PC-9 (cell line): ENCODE results near the gene MAT2A. TPM values are rescaled to one million over a fixed set of nuclear protein-coding genes. Genes with fewer than 3 reads are reported as not detected.
A peak's percentile ranks its signal among the peaks of the same experiment; 100 is the strongest.

Source experiments
- BruUV-seq: library from RNA; stranded (reverse); fragments of 400-500 nt; replicated peaks from 2 replicates; lab custom pipeline; 2021; lab: Mats Ljungman, UMichigan
- CTCF ChIA-PET: fragments of 300-600 bp; sonication (Branson Sonifier 250); formaldehyde crosslinking; loops from one replicate; lab custom pipeline; 2022; ENCODE audit warnings: antibody characterized with exemption; lab: Charles Lee
- POLR2A ChIA-PET: fragments of 300-600 bp; sonication (Branson Sonifier 250); formaldehyde crosslinking; loops from one replicate; lab custom pipeline; 2022; ENCODE audit warnings: antibody characterized with exemption; ENCODE audit not compliant: unreplicated experiment; lab: Charles Lee
- DNase-seq, 2 experiments: peaks; one replicate each; pipeline versions ENCODE4 v3.0.0 to v3.0.0-alpha.2; 2015 to 2022; ENCODE audit warnings: mixed read lengths in 1 of 2
- H2AFZ ChIP-seq: fragments of 200-600 bp; sonication (generic); 2 replicates; pipeline ENCODE4 v1.8.1; 2017; ENCODE audit warnings: antibody characterized with exemption
- H3F3A ChIP-seq: fragments of 200-600 bp; sonication (generic); 2 replicates; pipeline ENCODE4 v1.8.1; 2017; ENCODE audit warnings: antibody characterized with exemption, mild to moderate bottlenecking, low read depth; ENCODE audit not compliant: insufficient read depth
- H3K27ac ChIP-seq: fragments of 200-600 bp; sonication (generic); 2 replicates; pipeline ENCODE4 v1.6.1; 2016; ENCODE audit warnings: mixed run types
- H3K27me3 ChIP-seq: fragments of 200-600 bp; sonication (generic); 2 replicates; pipeline ENCODE4 v1.6.1; 2016; ENCODE audit warnings: low read depth, mixed run types; ENCODE audit not compliant: insufficient read depth
- H3K36me3 ChIP-seq: fragments of 200-600 bp; sonication (generic); 2 replicates; pipeline ENCODE4 v1.6.1; 2016; ENCODE audit warnings: low read depth, mixed run types
- H3K4me1 ChIP-seq: fragments of 200-600 bp; sonication (generic); replicated peaks from 2 replicates; pipeline ENCODE4 v1.6.1; 2016; ENCODE audit warnings: mixed run types; ENCODE audit not compliant: insufficient read depth
- H3K4me2 ChIP-seq: fragments of 200-600 bp; sonication (generic); 2 replicates; pipeline ENCODE4 v1.6.1; 2017; ENCODE audit warnings: mixed run types
- H3K4me3 ChIP-seq: fragments of 200-600 bp; sonication (generic); 2 replicates; pipeline ENCODE4 v1.6.1; 2016; ENCODE audit warnings: mixed run types
- H3K79me2 ChIP-seq: fragments of 200-600 bp; sonication (generic); 2 replicates; pipeline ENCODE4 v1.6.1; 2017; ENCODE audit warnings: low read depth, mixed run types
- H3K9me2 ChIP-seq: fragments of 200-600 bp; sonication (generic); 2 replicates; pipeline ENCODE4 v1.8.1; 2017; ENCODE audit warnings: mild to moderate bottlenecking; ENCODE audit not compliant: insufficient read depth
- H3K9me3 ChIP-seq: fragments of 200-600 bp; sonication (generic); 2 replicates; pipeline ENCODE4 v1.8.1; 2016; ENCODE audit warnings: low read depth; ENCODE audit not compliant: insufficient read depth
- H4K20me1 ChIP-seq: fragments of 200-600 bp; sonication (generic); 2 replicates; pipeline ENCODE4 v1.8.1; 2017; ENCODE audit not compliant: insufficient read depth
- CTCF ChIP-seq: fragments of 200-600 bp; sonication (generic); conservative IDR thresholded peaks from 2 replicates; pipeline ENCODE4 v1.6.1; 2017; ENCODE audit warnings: mixed run types, antibody characterized with exemption, mild to moderate bottlenecking, moderate library complexity
- EZH2 ChIP-seq: fragments of 200-600 bp; sonication (generic); IDR thresholded peaks from 2 replicates; pipeline ENCODE4 v1.8.0; 2017; ENCODE audit warnings: antibody characterized with exemption, low read depth
- intact Hi-C: fragments of 100-400 bp; cut with micrococcal nuclease; formaldehyde crosslinking; loops from one replicate; pipeline ENCODE4 v1.10.0; 2022; ENCODE audit not compliant: unreplicated experiment
- total RNA-seq: library from RNA; stranded (reverse); gene quantifications from 2 replicates; pipeline ENCODE4 v1.2.3, GENCODE V29; 2021

Gene MAT2A
- total RNA-seq, 1 experiment from 2014 or later, result 206 TPM

- Histone ChIP-seq H3K4me3 (no peak overlapping the region), H3K4me1 (peaks cover 6% of the 10 kb centered on the region; the same call in 1 of the 2 replicates), H3K9me3 (no peaks in the 10 kb centered on the region), H3F3A (no peaks in the 10 kb centered on the region), H3K36me3 (no peaks in the 10 kb centered on the region), H3K9me2 (no peaks in the 10 kb centered on the region), H2AFZ (no peak overlapping the region), H3K27ac (no peak overlapping the region), H4K20me1 (no peaks in the 10 kb centered on the region), H3K27me3 (no peaks in the 10 kb centered on the region), H3K4me2 (no peak overlapping the region), H3K79me2 (no peaks in the 10 kb centered on the region)
- intact Hi-C loops, result no loop called here
- ChIA-PET CTCF (no interaction called here), POLR2A (interaction anchor here (0.6 kb wide), 1 partner anchor 33 kb away, joined by 3 read pairs; no protein-coding TSS in a partner anchor)
- TF ChIP-seq EZH2, result no peak
- no peak for TF ChIP-seq CTCF
- BruUV-seq, result no TSS peak
- no peak for DNase-seq
Measured at GRCh38 chr2:85566265-85566664, 27.3 kb downstream of the MAT2A start.

GRCh38 chr2:85575739-85576138 lies 36.8 kb downstream of the MAT2A start:
- intact Hi-C loops, result loop anchor here (2.0 kb wide), 1 partner anchor 27 kb away; the partner anchor contains the start of gene TMEM150A
- TF ChIP-seq CTCF, result no peak
- DNase-seq, result no peak
- ChIA-PET POLR2A (interaction anchor here (0.6 kb wide), 1 partner anchor 1826 kb away, joined by 10 read pairs; no protein-coding TSS in a partner anchor), CTCF (no interaction called here)
- H3K36me3 ChIP-seq, result no peaks in the 10 kb centered on the region
- H2AFZ ChIP-seq, result no peak overlapping the region
- H3K27me3 ChIP-seq, result no peaks in the 10 kb centered on the region
- no peaks in the 10 kb centered on the region for H3K9me3 ChIP-seq
- no peaks in the 10 kb centered on the region for H4K20me1 ChIP-seq
- H3K79me2 ChIP-seq, result peaks cover 26% of the 10 kb centered on the region
- no TSS peak for BruUV-seq
- H3K4me2 ChIP-seq, result no peak overlapping the region
- H3K27ac ChIP-seq, result no peak overlapping the region
- H3F3A ChIP-seq, result peaks cover 19% of the 10 kb centered on the region
- H3K9me2 ChIP-seq, result no peaks in the 10 kb centered on the region
- no peak overlapping the region for H3K4me3 ChIP-seq
- peaks cover 22% of the 10 kb centered on the region for H3K4me1 ChIP-seq

GRCh38 chr2:85577063-85577385 lies 38.1 kb downstream of the MAT2A start:
- Histone ChIP-seq H3F3A (peaks cover 19% of the 10 kb centered on the region), H3K9me3 (no peaks in the 10 kb centered on the region), H3K9me2 (no peaks in the 10 kb centered on the region), H3K79me2 (peaks cover 26% of the 10 kb centered on the region), H2AFZ (peak overlapping the region; percentile 83), H3K27ac (peak overlapping the region; percentile 64), H3K36me3 (no peaks in the 10 kb centered on the region), H3K4me1 (peaks cover 22% of the 10 kb centered on the region), H3K4me2 (peak overlapping the region; percentile 94), H3K27me3 (no peaks in the 10 kb centered on the region), H3K4me3 (peak overlapping the region; percentile 60; the same call in 1 of the 2 replicates), H4K20me1 (no peaks in the 10 kb centered on the region)
- TF ChIP-seq EZH2 (no peak), CTCF (no peak)
- DNase-seq, result no peak
- ChIA-PET CTCF (interaction anchor here (0.7 kb wide), 1 partner anchor 220 kb away, joined by 13 read pairs; no protein-coding TSS in a partner anchor), POLR2A (interaction anchor here (0.6 to 1.2 kb wide), 8 partner anchors 15 to 165 kb away, joined by 4 to 23 read pairs (median 8); partner anchors contain the start of genes C2orf68 and MAT2A)
- intact Hi-C loops, result loop anchor here (2.0 kb wide), 1 partner anchor 26 kb away; the partner anchor contains the start of gene TMEM150A
- no TSS peak for BruUV-seq
